Type B pancreatic cell (in vitro differentiated cells): ENCODE measurements around the gene ZC3H18. TPM values are rescaled to one million over a fixed set of nuclear protein-coding genes. Genes with fewer than 3 reads are reported as not detected.

Experiments used
- DNase-seq: peaks from one replicate; pipeline ENCODE4 v3.0.0; 2021; ENCODE audit warnings: mixed read lengths; ENCODE audit not compliant: unreplicated experiment; ENCODE audit errors: extremely low spot score
- H3K27ac Mint-ChIP-seq: 2 replicates; pipeline ENCODE4 v1.8.0; 2021; ENCODE audit warnings: mild to moderate bottlenecking, mixed read lengths
- H3K27me3 Mint-ChIP-seq: 2 replicates; pipeline ENCODE4 v1.8.0; 2021; ENCODE audit warnings: mixed read lengths
- H3K36me3 Mint-ChIP-seq: 2 replicates; pipeline ENCODE4 v1.8.0; 2021; ENCODE audit warnings: mixed read lengths
- H3K4me1 Mint-ChIP-seq: one replicate; pipeline ENCODE4 v1.8.0; 2021; ENCODE audit warnings: mixed read lengths; ENCODE audit not compliant: unreplicated experiment
- H3K4me3 Mint-ChIP-seq: 2 replicates; pipeline ENCODE4 v1.8.0; 2021; ENCODE audit warnings: mild to moderate bottlenecking, mixed read lengths
- H3K9me3 Mint-ChIP-seq: 2 replicates; pipeline ENCODE4 v1.8.0; 2021; ENCODE audit warnings: mixed read lengths
- CTCF ChIP-seq: fragments of 200-600 bp; sonication (generic); conservative IDR thresholded peaks from 2 replicates; pipeline ENCODE4 v1.5.0; 2021; ENCODE audit warnings: antibody characterized with exemption, mild to moderate bottlenecking
- total RNA-seq: library from RNA; stranded (reverse); gene quantifications from 2 replicates; pipeline ENCODE4 v1.2.1, GENCODE V29; 2021; ENCODE audit warnings: low replicate concordance

Gene ZC3H18
- total RNA-seq, 1 donor from 2014 or later = 70.2 TPM

- H3K4me3 Mint-ChIP-seq = no peak overlapping the region
- TF ChIP-seq CTCF = no peak
- H3K36me3 Mint-ChIP-seq = no peaks in the 10 kb centered on the region
- no peaks in the 10 kb centered on the region for H3K9me3 Mint-ChIP-seq
- peaks cover 22% of the 10 kb centered on the region for H3K27me3 Mint-ChIP-seq
- peaks cover 5% of the 10 kb centered on the region for H3K4me1 Mint-ChIP-seq
- H3K27ac Mint-ChIP-seq = no peak overlapping the region
- no peak for DNase-seq
These were observed 69.2 kb downstream of the ZC3H18 start for GRCh38 chr16:88639231-88640038.

GRCh38 chr16:88640039-88640495 lies 69.9 kb downstream of the ZC3H18 start:
- H3K36me3 Mint-ChIP-seq = no peaks in the 10 kb centered on the region
- H3K4me3 Mint-ChIP-seq = no peak overlapping the region
- no peak for DNase-seq
- peaks cover 6% of the 10 kb centered on the region for H3K4me1 Mint-ChIP-seq
- peaks cover 21% of the 10 kb centered on the region for H3K27me3 Mint-ChIP-seq
- no peaks in the 10 kb centered on the region for H3K9me3 Mint-ChIP-seq
- TF ChIP-seq CTCF = no peak
- H3K27ac Mint-ChIP-seq = peak overlapping the region; percentile 64

- Mint-ChIP-seq H3K4me3 (no peak overlapping the region), H3K27me3 (peaks cover 18% of the 10 kb centered on the region), H3K36me3 (no peaks in the 10 kb centered on the region), H3K27ac (peak overlapping the region; percentile 64), H3K9me3 (no peaks in the 10 kb centered on the region), H3K4me1 (peaks cover 9% of the 10 kb centered on the region)
- no peak for TF ChIP-seq CTCF
- DNase-seq = no peak
These were observed 70.5 kb downstream of the ZC3H18 start for GRCh38 chr16:88640498-88641247.

GRCh38 chr16:88642881-88643643 lies 72.9 kb downstream of the ZC3H18 start:
- Mint-ChIP-seq H3K4me3 (no peak overlapping the region), H3K9me3 (no peaks in the 10 kb centered on the region), H3K27ac (no peak overlapping the region), H3K36me3 (no peaks in the 10 kb centered on the region), H3K4me1 (peaks cover 4% of the 10 kb centered on the region), H3K27me3 (peaks cover 7% of the 10 kb centered on the region)
- TF ChIP-seq CTCF = no peak
- DNase-seq = no peak

GRCh38 chr16:88643644-88643932 lies 73.4 kb downstream of the ZC3H18 start:
- H3K27ac Mint-ChIP-seq = no peak overlapping the region
- DNase-seq = no peak
- H3K9me3 Mint-ChIP-seq = no peaks in the 10 kb centered on the region
- H3K4me1 Mint-ChIP-seq = peaks cover 4% of the 10 kb centered on the region
- no peak overlapping the region for H3K4me3 Mint-ChIP-seq
- TF ChIP-seq CTCF = no peak
- no peaks in the 10 kb centered on the region for H3K36me3 Mint-ChIP-seq
- peaks cover 5% of the 10 kb centered on the region for H3K27me3 Mint-ChIP-seq
